HEK293 (cell line): ENCODE results near the gene LMBR1.
A peak's percentile ranks its signal among the peaks of the same experiment; 100 is the strongest.

Experiments used
- PRDM1 ChIP-seq: fragments of 450-650 bp; formaldehyde crosslinking; IDR thresholded peaks from 2 replicates; pipeline ENCODE4; 2016; ENCODE audit warnings: missing biosample characterization, missing genetic modification characterization
- SCRT2 ChIP-seq: fragments of 450-650 bp; formaldehyde crosslinking; IDR thresholded peaks from 2 replicates; pipeline ENCODE4 v1.5.1; 2016; ENCODE audit warnings: missing biosample characterization, missing genetic modification characterization
- ZIC2 ChIP-seq: fragments of 450-650 bp; formaldehyde crosslinking; IDR thresholded peaks from 2 replicates; pipeline ENCODE4 v1.5.1; 2016; ENCODE audit warnings: missing biosample characterization, missing genetic modification characterization
- ZNF121 ChIP-seq: fragments of 450-650 bp; formaldehyde crosslinking; IDR thresholded peaks from 2 replicates; pipeline ENCODE4 v1.5.1; 2016; ENCODE audit warnings: missing biosample characterization, missing genetic modification characterization
- ZNF155 ChIP-seq: fragments of 450-650 bp; formaldehyde crosslinking; IDR thresholded peaks from 2 replicates; pipeline ENCODE4 v1.5.1; 2016; ENCODE audit warnings: missing biosample characterization, missing genetic modification characterization
- ZNF23 ChIP-seq: fragments of 450-650 bp; formaldehyde crosslinking; IDR thresholded peaks from 2 replicates; pipeline ENCODE4 v1.5.1; 2016; ENCODE audit warnings: missing biosample characterization, missing genetic modification characterization, borderline replicate concordance
- ZNF324 ChIP-seq: fragments of 450-650 bp; formaldehyde crosslinking; IDR thresholded peaks from 2 replicates; pipeline ENCODE4 v1.5.1; 2016; ENCODE audit warnings: missing biosample characterization, missing genetic modification characterization
- ZNF354C ChIP-seq: fragments of 450-650 bp; formaldehyde crosslinking; IDR thresholded peaks from 2 replicates; pipeline ENCODE4 v1.5.1; 2016; ENCODE audit warnings: missing biosample characterization, missing genetic modification characterization, low read depth, borderline replicate concordance
- ZNF37A ChIP-seq: fragments of 450-650 bp; IDR thresholded peaks from 2 replicates; pipeline ENCODE4 v1.5.1; 2018; ENCODE audit warnings: missing biosample characterization, missing genetic modification characterization
- ZNF473 ChIP-seq: fragments of 450-650 bp; formaldehyde crosslinking; IDR thresholded peaks from 2 replicates; pipeline ENCODE4 v1.5.1; 2017; ENCODE audit warnings: missing biosample characterization, missing genetic modification characterization
- ZNF510 ChIP-seq: fragments of 450-650 bp; formaldehyde crosslinking; IDR thresholded peaks from 2 replicates; pipeline ENCODE4 v1.5.1; 2018; ENCODE audit warnings: mild to moderate bottlenecking, missing genetic modification characterization, missing biosample characterization; ENCODE audit not compliant: insufficient replicate concordance
- ZNF664 ChIP-seq: fragments of 450-650 bp; formaldehyde crosslinking; IDR thresholded peaks from 2 replicates; pipeline ENCODE4 v1.5.1; 2016; ENCODE audit warnings: missing biosample characterization, missing genetic modification characterization
- TF ChIP-seq, protein P1 (sequence below): fragments of 450-650 bp; formaldehyde crosslinking; IDR thresholded peaks from 2 replicates; pipeline ENCODE4 v1.5.1; 2016; ENCODE audit warnings: missing biosample characterization, missing genetic modification characterization
- TF ChIP-seq, protein P2 (sequence below): fragments of 450-650 bp; formaldehyde crosslinking; conservative IDR thresholded peaks from 2 replicates; pipeline ENCODE4 v1.5.1; 2016; ENCODE audit warnings: low read depth, missing biosample characterization, missing genetic modification characterization
- TF ChIP-seq, protein P3 (sequence below): fragments of 450-650 bp; formaldehyde crosslinking; IDR thresholded peaks from 2 replicates; pipeline ENCODE4 v1.5.1; 2017; ENCODE audit warnings: missing biosample characterization, missing genetic modification characterization
- TF ChIP-seq, protein P4 (sequence below): fragments of 450-650 bp; formaldehyde crosslinking; IDR thresholded peaks from 2 replicates; pipeline ENCODE4 v1.5.1; 2016; ENCODE audit warnings: missing biosample characterization, missing genetic modification characterization, borderline replicate concordance
- TF ChIP-seq, protein P5 (sequence below): fragments of 450-650 bp; formaldehyde crosslinking; IDR thresholded peaks from 2 replicates; pipeline ENCODE4 v1.5.1; 2016; ENCODE audit warnings: missing biosample characterization, missing genetic modification characterization
- TF ChIP-seq, protein P6 (sequence below): fragments of 450-650 bp; formaldehyde crosslinking; IDR thresholded peaks from 2 replicates; pipeline ENCODE4 v1.5.1; 2017; ENCODE audit warnings: missing biosample characterization, missing genetic modification characterization
- TF ChIP-seq, protein P7 (sequence below): fragments of 450-650 bp; formaldehyde crosslinking; IDR thresholded peaks from 2 replicates; pipeline ENCODE4 v1.5.1; 2016; ENCODE audit warnings: missing biosample characterization, missing genetic modification characterization, low read depth

LMBR1 gene

DNA sequence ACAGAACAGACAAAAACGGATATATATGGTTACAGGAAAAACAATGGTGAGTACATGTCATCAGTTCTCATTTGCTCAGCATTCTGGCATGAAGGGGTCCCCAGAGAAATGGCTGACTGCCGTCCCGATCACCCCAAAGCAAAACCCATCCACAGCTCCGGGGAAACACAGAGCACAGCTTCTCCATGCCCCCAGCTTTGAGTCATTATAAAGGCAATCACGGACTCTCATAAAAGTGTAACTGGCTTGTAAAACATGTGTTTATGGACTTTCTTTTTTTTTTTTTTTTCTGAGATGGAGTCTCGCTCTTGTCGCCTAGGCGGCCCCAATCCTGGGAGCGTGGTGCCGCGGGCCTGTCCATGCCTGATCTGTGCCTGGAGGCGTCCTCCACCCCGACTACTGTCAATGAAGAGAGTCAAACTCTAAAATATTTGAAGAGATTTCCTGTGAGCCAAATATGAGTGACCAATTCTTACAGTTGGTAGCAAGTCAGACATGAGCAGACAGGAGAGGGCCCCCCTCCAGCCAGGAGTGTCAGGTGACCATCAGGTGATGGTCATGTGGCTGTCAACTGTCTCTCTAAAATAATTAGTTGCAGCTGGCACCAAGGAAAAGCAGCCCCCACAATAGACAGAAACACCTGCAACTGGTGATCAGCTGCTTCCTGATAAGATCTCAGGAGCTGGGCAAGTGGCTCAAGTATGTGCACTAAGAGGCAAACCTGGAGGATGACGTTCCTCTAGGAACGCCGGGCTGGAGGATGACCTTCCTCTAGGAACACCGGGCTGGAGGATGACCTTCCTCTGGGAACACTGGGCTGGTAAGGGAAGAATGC is 34.8 kb upstream of the LMBR1 start (continued):
- TF ChIP-seq, protein P1, sequence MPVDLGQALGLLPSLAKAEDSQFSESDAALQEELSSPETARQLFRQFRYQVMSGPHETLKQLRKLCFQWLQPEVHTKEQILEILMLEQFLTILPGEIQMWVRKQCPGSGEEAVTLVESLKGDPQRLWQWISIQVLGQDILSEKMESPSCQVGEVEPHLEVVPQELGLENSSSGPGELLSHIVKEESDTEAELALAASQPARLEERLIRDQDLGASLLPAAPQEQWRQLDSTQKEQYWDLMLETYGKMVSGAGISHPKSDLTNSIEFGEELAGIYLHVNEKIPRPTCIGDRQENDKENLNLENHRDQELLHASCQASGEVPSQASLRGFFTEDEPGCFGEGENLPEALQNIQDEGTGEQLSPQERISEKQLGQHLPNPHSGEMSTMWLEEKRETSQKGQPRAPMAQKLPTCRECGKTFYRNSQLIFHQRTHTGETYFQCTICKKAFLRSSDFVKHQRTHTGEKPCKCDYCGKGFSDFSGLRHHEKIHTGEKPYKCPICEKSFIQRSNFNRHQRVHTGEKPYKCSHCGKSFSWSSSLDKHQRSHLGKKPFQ: 0 out of 2 replicates have a peak, but pooled peaks have one; percentile 15
- TF ChIP-seq ZNF324 (tag by site-specific recombination) (no peak), ZNF23 (tag by site-specific recombination) (no peak), ZNF37A (no peak), SCRT2 (tag by site-specific recombination) (peak; percentile 59; the same call in 1 of the 2 replicates), ZNF510 (tag by site-specific recombination) (no peak), ZNF121 (tag by site-specific recombination) (no peak), ZNF354C (tag by site-specific recombination) (no peak), ZNF664 (tag by site-specific recombination) (peak; percentile 81), ZNF473 (tag by site-specific recombination) (no peak), PRDM1 (tag by site-specific recombination) (0 out of 2 replicates have a peak, but pooled peaks have one; percentile 36), ZNF155 (tag by site-specific recombination) (no peak), ZIC2 (tag by site-specific recombination) (no peak)
- TF ChIP-seq, protein P2, sequence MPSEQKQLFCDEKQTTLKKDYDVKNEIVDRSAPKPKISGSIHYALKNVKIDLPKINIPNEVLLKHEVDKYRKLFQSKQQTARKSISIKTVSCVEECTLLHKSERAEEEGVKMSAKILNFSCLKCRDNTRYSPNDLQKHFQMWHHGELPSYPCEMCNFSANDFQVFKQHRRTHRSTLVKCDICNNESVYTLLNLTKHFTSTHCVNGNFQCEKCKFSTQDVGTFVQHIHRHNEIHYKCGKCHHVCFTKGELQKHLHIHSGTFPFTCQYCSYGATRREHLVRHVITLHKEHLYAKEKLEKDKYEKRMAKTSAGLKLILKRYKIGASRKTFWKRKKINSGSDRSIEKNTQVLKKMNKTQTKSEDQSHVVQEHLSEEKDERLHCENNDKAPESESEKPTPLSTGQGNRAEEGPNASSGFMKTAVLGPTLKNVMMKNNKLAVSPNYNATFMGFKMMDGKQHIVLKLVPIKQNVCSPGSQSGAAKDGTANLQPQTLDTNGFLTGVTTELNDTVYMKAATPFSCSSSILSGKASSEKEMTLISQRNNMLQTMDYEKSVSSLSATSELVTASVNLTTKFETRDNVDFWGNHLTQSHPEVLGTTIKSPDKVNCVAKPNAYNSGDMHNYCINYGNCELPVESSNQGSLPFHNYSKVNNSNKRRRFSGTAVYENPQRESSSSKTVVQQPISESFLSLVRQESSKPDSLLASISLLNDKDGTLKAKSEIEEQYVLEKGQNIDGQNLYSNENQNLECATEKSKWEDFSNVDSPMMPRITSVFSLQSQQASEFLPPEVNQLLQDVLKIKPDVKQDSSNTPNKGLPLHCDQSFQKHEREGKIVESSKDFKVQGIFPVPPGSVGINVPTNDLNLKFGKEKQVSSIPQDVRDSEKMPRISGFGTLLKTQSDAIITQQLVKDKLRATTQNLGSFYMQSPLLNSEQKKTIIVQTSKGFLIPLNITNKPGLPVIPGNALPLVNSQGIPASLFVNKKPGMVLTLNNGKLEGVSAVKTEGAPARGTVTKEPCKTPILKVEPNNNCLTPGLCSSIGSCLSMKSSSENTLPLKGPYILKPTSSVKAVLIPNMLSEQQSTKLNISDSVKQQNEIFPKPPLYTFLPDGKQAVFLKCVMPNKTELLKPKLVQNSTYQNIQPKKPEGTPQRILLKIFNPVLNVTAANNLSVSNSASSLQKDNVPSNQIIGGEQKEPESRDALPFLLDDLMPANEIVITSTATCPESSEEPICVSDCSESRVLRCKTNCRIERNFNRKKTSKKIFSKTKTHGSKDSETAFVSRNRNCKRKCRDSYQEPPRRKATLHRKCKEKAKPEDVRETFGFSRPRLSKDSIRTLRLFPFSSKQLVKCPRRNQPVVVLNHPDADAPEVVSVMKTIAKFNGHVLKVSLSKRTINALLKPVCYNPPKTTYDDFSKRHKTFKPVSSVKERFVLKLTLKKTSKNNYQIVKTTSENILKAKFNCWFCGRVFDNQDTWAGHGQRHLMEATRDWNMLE: peak; percentile 42; the same call in 1 of the 2 replicates
- TF ChIP-seq, protein P3, sequence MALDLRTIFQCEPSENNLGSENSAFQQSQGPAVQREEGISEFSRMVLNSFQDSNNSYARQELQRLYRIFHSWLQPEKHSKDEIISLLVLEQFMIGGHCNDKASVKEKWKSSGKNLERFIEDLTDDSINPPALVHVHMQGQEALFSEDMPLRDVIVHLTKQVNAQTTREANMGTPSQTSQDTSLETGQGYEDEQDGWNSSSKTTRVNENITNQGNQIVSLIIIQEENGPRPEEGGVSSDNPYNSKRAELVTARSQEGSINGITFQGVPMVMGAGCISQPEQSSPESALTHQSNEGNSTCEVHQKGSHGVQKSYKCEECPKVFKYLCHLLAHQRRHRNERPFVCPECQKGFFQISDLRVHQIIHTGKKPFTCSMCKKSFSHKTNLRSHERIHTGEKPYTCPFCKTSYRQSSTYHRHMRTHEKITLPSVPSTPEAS: no peak
- TF ChIP-seq, protein P4, sequence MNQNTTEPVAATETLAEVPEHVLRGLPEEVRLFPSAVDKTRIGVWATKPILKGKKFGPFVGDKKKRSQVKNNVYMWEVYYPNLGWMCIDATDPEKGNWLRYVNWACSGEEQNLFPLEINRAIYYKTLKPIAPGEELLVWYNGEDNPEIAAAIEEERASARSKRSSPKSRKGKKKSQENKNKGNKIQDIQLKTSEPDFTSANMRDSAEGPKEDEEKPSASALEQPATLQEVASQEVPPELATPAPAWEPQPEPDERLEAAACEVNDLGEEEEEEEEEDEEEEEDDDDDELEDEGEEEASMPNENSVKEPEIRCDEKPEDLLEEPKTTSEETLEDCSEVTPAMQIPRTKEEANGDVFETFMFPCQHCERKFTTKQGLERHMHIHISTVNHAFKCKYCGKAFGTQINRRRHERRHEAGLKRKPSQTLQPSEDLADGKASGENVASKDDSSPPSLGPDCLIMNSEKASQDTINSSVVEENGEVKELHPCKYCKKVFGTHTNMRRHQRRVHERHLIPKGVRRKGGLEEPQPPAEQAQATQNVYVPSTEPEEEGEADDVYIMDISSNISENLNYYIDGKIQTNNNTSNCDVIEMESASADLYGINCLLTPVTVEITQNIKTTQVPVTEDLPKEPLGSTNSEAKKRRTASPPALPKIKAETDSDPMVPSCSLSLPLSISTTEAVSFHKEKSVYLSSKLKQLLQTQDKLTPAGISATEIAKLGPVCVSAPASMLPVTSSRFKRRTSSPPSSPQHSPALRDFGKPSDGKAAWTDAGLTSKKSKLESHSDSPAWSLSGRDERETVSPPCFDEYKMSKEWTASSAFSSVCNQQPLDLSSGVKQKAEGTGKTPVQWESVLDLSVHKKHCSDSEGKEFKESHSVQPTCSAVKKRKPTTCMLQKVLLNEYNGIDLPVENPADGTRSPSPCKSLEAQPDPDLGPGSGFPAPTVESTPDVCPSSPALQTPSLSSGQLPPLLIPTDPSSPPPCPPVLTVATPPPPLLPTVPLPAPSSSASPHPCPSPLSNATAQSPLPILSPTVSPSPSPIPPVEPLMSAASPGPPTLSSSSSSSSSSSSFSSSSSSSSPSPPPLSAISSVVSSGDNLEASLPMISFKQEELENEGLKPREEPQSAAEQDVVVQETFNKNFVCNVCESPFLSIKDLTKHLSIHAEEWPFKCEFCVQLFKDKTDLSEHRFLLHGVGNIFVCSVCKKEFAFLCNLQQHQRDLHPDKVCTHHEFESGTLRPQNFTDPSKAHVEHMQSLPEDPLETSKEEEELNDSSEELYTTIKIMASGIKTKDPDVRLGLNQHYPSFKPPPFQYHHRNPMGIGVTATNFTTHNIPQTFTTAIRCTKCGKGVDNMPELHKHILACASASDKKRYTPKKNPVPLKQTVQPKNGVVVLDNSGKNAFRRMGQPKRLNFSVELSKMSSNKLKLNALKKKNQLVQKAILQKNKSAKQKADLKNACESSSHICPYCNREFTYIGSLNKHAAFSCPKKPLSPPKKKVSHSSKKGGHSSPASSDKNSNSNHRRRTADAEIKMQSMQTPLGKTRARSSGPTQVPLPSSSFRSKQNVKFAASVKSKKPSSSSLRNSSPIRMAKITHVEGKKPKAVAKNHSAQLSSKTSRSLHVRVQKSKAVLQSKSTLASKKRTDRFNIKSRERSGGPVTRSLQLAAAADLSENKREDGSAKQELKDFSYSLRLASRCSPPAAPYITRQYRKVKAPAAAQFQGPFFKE: no peak
- TF ChIP-seq, protein P5, sequence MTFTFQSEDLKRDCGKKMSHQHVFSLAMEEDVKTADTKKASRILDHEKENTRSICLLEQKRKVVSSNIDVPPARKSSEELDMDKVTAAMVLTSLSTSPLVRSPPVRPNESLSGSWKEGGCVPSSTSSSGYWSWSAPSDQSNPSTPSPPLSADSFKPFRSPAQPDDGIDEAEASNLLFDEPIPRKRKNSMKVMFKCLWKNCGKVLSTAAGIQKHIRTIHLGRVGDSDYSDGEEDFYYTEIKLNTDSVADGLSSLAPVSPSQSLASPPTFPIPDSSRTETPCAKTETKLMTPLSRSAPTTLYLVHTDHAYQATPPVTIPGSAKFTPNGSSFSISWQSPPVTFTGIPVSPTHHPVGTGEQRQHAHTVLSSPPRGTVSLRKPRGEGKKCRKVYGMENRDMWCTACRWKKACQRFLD (tag by site-specific recombination): no peak
- TF ChIP-seq, protein P6, sequence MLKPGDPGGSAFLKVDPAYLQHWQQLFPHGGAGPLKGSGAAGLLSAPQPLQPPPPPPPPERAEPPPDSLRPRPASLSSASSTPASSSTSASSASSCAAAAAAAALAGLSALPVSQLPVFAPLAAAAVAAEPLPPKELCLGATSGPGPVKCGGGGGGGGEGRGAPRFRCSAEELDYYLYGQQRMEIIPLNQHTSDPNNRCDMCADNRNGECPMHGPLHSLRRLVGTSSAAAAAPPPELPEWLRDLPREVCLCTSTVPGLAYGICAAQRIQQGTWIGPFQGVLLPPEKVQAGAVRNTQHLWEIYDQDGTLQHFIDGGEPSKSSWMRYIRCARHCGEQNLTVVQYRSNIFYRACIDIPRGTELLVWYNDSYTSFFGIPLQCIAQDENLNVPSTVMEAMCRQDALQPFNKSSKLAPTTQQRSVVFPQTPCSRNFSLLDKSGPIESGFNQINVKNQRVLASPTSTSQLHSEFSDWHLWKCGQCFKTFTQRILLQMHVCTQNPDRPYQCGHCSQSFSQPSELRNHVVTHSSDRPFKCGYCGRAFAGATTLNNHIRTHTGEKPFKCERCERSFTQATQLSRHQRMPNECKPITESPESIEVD (tag by site-specific recombination): peak; percentile 50; the same call in 1 of the 2 replicates
- TF ChIP-seq, protein P7, sequence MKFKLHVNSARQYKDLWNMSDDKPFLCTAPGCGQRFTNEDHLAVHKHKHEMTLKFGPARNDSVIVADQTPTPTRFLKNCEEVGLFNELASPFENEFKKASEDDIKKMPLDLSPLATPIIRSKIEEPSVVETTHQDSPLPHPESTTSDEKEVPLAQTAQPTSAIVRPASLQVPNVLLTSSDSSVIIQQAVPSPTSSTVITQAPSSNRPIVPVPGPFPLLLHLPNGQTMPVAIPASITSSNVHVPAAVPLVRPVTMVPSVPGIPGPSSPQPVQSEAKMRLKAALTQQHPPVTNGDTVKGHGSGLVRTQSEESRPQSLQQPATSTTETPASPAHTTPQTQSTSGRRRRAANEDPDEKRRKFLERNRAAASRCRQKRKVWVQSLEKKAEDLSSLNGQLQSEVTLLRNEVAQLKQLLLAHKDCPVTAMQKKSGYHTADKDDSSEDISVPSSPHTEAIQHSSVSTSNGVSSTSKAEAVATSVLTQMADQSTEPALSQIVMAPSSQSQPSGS (tag by site-specific recombination): no peak
